Body of pancreas (tissue), 4 donors: Measurements from ENCODE around the gene PEPD.

Experiments used
- CTCF ChIP-seq, 7 experiments: fragments of 450-650 bp in 4 of 7; fragments of 200-600 bp in 3 of 7; sonication (generic) in 3 of 7; IDR thresholded peaks; one replicate each; pipeline ENCODE4 v1.5.1; 2016 to 2019; ENCODE audit warnings: antibody characterized with exemption in 7 of 7
- POLR2A ChIP-seq, 3 donors: fragments of 450-650 bp; IDR thresholded peaks; one replicate each; pipeline ENCODE4 v1.6.1; 2016; ENCODE audit warnings: antibody characterized with exemption in 3 of 3, mild to moderate bottlenecking in 2 of 3

GRCh38 chr19:33464010-33464732 is 57.4 kb downstream of the PEPD start:
- TF ChIP-seq POLR2A (IDR thresholded peaks at IDR 0.05): no peak
- TF ChIP-seq CTCF (IDR thresholded peaks at IDR 0.05): no peak
